Heart left ventricle (tissue), 16 donors: ENCODE measurements around the gene PRR35. TPM values are rescaled to one million over a fixed set of nuclear protein-coding genes. Genes with fewer than 3 reads are reported as not detected.

Source experiments
- ATAC-seq, 4 donors: fragments of 200-7000 bp; cut with Tn5 transposase; one replicate each; pipeline ENCODE4 v1.9.1; 2020 to 2022; ENCODE audit warnings: moderate library complexity in 4 of 4, mild to moderate bottlenecking in 3 of 4, moderate number of reproducible peaks in 1 of 4
- DNase-seq, 5 donors: peaks; one replicate each; pipeline ENCODE4 v3.0.0-alpha.2; 2020
- H3K27ac ChIP-seq, 12 donors: fragments of 200-600 bp; sonication (generic) in 4 of 12; one replicate each; pipeline versions ENCODE4 v1.5.0 to v1.8.0; 2016 to 2022; ENCODE audit warnings: mild to moderate bottlenecking in 2 of 12
- H3K27me3 ChIP-seq, 9 donors: fragments of 200-600 bp; sonication (generic) in 2 of 9; one replicate each; pipeline versions ENCODE4 v1.5.1 to v1.8.0; 2016 to 2022; ENCODE audit warnings: mild to moderate bottlenecking in 3 of 9
- H3K36me3 ChIP-seq, 9 donors: fragments of 200-600 bp; sonication (generic) in 2 of 9; one replicate each; pipeline versions ENCODE4 v1.5.0 to v1.8.0; 2018 to 2022; ENCODE audit warnings: mild to moderate bottlenecking in 2 of 9
- H3K4me1 ChIP-seq, 12 donors: fragments of 200-600 bp; sonication (generic) in 4 of 12; one replicate each; pipeline versions ENCODE4 v1.5.0 to v1.8.0; 2016 to 2022; ENCODE audit warnings: mild to moderate bottlenecking in 3 of 12
- H3K4me3 ChIP-seq, 12 donors: fragments of 200-600 bp; sonication (generic) in 4 of 12; one replicate each; pipeline versions ENCODE4 v1.5.0 to v1.8.0; 2017 to 2022; ENCODE audit warnings: mild to moderate bottlenecking in 9 of 12, moderate library complexity in 4 of 12
- H3K9me3 ChIP-seq, 12 donors: fragments of 200-600 bp; sonication (generic) in 4 of 12; one replicate each; pipeline versions ENCODE4 v1.5.0 to v1.8.0; 2016 to 2022; ENCODE audit warnings: mild to moderate bottlenecking in 1 of 12
- POLR2A ChIP-seq, 2 donors: fragments of 450-650 bp; IDR thresholded peaks; one replicate each; pipeline ENCODE4 v1.6.1; 2017; ENCODE audit warnings: antibody characterized with exemption in 2 of 2, mild to moderate bottlenecking in 2 of 2, moderate library complexity in 2 of 2
- WGBS, 4 donors: extraction: QIAGEN DNeasy Blood & Tissue Kit in 2 of 4; methylation state at CpG; one replicate each; pipeline versions ENCODE4 v1.1.5 to v1.1.7; 2013 to 2018; 5-methylcytosine and 5-hydroxymethylcytosine counted together
- intact Hi-C, 10 donors: fragments of 100-400 bp; cut with DNase I; formaldehyde crosslinking; loops; one replicate each; pipeline versions ENCODE4 v1.11.1 to v1.14.2; 2022
- polyA plus RNA-seq, 2 donors: library from polyadenylated mRNA; stranded (reverse); fragments of 200-250 nt; gene quantifications; one replicate each; pipeline ENCODE4 v1.2.3, GENCODE V29; 2013
- total RNA-seq, 9 donors: library from RNA; depleted of rRNA in 2 of 9; stranded (reverse); fragments of >200 nt in 2 of 9; fragmentation: NEBNext Ultra II Directional in 3 of 9; extraction: Animal tissue kit (Norgen Biotek cat#: 25700) in 3 of 9; gene quantifications; one replicate each; pipeline versions ENCODE4 v1.1.0 to v1.2.4, GENCODE V29; 2016 to 2023
- TF ChIP-seq, protein P1 (sequence below), 12 donors: fragments of 200-600 bp; sonication (generic) in 4 of 12; IDR thresholded peaks; one replicate each; pipeline versions ENCODE4 v1.5.0 to v1.8.0; 2018 to 2022; ENCODE audit warnings: antibody characterized with exemption in 12 of 12, mild to moderate bottlenecking in 5 of 12
- donor health status: ischemic (EF 13 %, LVEDD 7.1; RV severe dilation, severe dysfunction).
- donor health status: healthy with polysubstance abuse.
- donor health status: DM: no; HTN: yes; CAD: no.
- donor health status: DM: no; HTN: no; CAD: no.
- donor health status: ischemic (EF 25% LVEDD 6.9; RV normal size, moderate dysfunction).
- donor health status: ischemic (EF 25% LVEDD 5.7; RV mildly dilated, moderate dysfunction).
- donor health status: healthy.
- donor health status: DM: yes; HTN: yes; CAD: no.
- donor health status: ischemic (EF 35%, LVEDD 5.7; RV mildly dilated, moderate dysfunction).
- donor health status: nonischemic (EF 11% LVEDD 7.7; RV severe dilation, severe dysfunction).
- donor health status: DM: yes; HTN: yes; CAD: no.
- donor health status: PGD.
- donor health status: ischemic (EF 29% LVEDD 5.4; RV normal size, mild dysfunction).
- donor health status: nonischemic (EF 23%, LVEDD 6.1; RV moderate dilation, normal function).

The PRR35 gene
- total and polyA plus RNA-seq, 11 donors: not detected

DNA sequence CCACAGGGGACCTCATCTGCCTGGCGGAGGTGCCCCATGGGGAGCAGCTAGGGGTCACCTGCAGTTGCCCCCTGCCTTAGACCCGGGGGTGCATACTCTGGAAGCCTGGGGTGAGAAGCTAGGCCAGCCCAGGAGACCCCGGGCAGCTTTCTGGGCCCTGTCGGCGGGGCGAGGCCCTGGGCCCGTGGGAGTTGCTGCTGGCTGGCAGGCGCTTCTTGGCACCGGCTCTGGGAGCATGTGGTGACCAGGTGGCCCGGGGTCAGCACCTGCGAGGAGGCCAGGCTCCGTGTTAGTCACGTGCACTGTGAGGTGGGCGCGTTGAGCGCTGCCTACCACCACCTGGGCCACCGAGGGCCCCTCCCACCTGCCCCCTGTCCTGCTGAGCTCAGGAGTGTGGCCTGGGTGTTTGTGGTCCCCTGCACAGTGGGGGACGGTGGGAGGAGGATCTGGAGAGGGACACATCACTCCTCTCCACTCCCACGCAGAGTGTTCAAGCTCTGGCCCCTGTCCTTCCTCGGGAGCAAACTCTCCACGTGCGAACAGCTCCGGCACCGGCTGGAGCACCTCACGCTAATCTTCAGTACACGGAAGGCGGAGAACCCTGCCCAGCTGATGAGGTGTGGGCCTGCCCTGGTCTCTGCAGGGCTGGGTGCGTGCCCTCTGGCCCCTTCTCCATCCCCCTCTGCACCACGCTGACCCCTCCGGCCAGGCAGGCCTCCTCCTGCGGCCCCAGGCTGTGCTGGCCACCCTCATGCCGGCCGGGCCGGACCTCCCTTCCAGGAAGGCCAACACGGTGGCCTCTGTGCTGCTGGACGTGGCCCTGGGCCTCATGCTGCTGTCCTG is 15.4 kb downstream of the PRR35 start:
- intact Hi-C loops: loop anchor here in 2 of 10 donors (5.0 kb wide), 2 partner anchors 52 to 87 kb away; no protein-coding TSS in a partner anchor
- no peaks in the 10 kb centered on the region for H3K27me3 ChIP-seq
- H3K36me3 ChIP-seq: peaks cover 0 to 25% (median 17%) of the 10 kb centered on the region in 9 donors
- 88 to 94% (median 92%) methylated on average over 23 to 36 of the region's 36 CpGs for WGBS, 4 donors
- no peak overlapping the region for H3K27ac ChIP-seq
- no peaks in the 10 kb centered on the region for H3K9me3 ChIP-seq
- peak in 1 of 5 donors; percentile 62 for DNase-seq
- H3K4me1 ChIP-seq: peaks cover 0 to 11% (median 3%) of the 10 kb centered on the region in 12 donors
- ATAC-seq: no peak
- TF ChIP-seq, protein P1, sequence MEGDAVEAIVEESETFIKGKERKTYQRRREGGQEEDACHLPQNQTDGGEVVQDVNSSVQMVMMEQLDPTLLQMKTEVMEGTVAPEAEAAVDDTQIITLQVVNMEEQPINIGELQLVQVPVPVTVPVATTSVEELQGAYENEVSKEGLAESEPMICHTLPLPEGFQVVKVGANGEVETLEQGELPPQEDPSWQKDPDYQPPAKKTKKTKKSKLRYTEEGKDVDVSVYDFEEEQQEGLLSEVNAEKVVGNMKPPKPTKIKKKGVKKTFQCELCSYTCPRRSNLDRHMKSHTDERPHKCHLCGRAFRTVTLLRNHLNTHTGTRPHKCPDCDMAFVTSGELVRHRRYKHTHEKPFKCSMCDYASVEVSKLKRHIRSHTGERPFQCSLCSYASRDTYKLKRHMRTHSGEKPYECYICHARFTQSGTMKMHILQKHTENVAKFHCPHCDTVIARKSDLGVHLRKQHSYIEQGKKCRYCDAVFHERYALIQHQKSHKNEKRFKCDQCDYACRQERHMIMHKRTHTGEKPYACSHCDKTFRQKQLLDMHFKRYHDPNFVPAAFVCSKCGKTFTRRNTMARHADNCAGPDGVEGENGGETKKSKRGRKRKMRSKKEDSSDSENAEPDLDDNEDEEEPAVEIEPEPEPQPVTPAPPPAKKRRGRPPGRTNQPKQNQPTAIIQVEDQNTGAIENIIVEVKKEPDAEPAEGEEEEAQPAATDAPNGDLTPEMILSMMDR (IDR thresholded peaks at IDR 0.05): no peak
- no peak for TF ChIP-seq POLR2A (IDR thresholded peaks at IDR 0.05)
- H3K4me3 ChIP-seq: no peak overlapping the region

DNA sequence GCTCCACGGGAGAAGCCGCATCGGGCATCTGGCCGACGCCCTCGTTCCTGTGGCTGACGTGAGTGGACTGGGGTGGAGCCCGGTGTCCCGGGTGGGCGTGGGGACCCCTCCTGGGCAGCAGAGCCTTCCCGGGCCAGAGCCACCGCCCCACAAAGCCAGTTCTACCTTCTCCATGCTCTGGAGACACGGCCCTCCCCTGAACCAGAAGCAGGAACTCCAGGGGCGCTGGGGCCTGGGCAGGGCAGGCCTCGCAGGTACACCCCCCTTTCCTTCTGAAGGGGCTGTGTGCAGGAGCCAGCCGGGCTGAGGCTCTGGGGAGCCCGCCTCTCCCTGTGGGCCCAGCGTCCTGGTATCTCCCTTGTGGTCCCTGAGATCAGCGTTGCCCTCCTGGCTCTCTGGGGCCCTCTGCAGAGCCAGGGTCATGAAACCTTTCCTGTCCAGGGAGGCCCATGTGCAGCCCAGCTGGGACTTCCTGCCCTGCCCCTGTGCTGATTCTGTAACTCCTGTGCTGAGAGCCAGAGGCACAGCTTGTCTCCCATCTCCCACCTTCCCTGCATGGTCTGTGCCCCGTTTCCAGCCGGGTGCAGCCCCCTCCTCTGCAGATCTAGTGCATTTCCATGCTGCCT is 16.1 kb downstream of the PRR35 start:
- no peak for TF ChIP-seq POLR2A (IDR thresholded peaks at IDR 0.05)
- TF ChIP-seq, protein P1 (IDR thresholded peaks at IDR 0.05): no peak

DNA sequence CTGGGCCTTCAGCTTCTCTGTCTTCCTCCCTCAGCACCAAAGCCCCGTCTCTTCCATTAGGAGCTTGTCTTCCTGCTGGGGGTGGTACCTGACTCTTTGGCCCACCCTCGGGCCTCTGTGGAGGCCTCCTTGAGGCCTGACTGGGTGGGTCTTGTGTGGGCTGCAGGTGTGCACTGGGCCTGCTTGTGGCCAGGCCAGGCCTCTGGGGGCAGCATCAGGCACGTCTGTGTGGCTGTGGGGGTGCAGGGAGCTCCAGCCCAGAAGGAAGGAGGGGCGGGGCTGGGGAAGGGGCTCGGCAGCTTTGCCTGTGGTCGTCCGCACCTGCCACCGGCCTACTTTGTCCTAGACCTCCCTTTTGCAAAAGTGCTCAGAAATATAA is 16.6 kb downstream of the PRR35 start:
- Histone ChIP-seq H3K27me3 (no peaks in the 10 kb centered on the region), H3K27ac (no peak overlapping the region), H3K36me3 (peaks cover 0 to 31% (median 17%) of the 10 kb centered on the region in 9 donors), H3K9me3 (no peaks in the 10 kb centered on the region), H3K4me3 (no peak overlapping the region), H3K4me1 (peaks cover 0 to 9% (median 0%) of the 10 kb centered on the region in 12 donors)
- ATAC-seq: no peak
- no peak for DNase-seq
- no peak for TF ChIP-seq POLR2A (IDR thresholded peaks at IDR 0.05)
- TF ChIP-seq, protein P1 (IDR thresholded peaks at IDR 0.05): no peak
- 75 to 85% (median 82%) methylated on average over 8 of the region's 8 CpGs for WGBS, 4 donors
- intact Hi-C loops: loop anchor here in 2 of 10 donors (5.0 kb wide), 2 partner anchors 50 to 85 kb away; no protein-coding TSS in a partner anchor

More for the DNA sequence above, 16.1 kb downstream of the PRR35 start:
- H3K36me3 ChIP-seq: peaks cover 0 to 31% (median 17%) of the 10 kb centered on the region in 9 donors
- ATAC-seq (no peak), DNase-seq (no peak)
- H3K4me3 ChIP-seq: no peak overlapping the region
- H3K27me3 ChIP-seq: no peaks in the 10 kb centered on the region
- intact Hi-C loops: loop anchor here in 2 of 10 donors (5.0 kb wide), 2 partner anchors 51 to 86 kb away; no protein-coding TSS in a partner anchor
- H3K27ac ChIP-seq: no peak overlapping the region
- 70 to 85% (median 81%) methylated on average over 6 to 21 of the region's 21 CpGs for WGBS, 4 donors
- H3K9me3 ChIP-seq: no peaks in the 10 kb centered on the region
- peaks cover 0 to 9% (median 0%) of the 10 kb centered on the region in 12 donors for H3K4me1 ChIP-seq

DNA sequence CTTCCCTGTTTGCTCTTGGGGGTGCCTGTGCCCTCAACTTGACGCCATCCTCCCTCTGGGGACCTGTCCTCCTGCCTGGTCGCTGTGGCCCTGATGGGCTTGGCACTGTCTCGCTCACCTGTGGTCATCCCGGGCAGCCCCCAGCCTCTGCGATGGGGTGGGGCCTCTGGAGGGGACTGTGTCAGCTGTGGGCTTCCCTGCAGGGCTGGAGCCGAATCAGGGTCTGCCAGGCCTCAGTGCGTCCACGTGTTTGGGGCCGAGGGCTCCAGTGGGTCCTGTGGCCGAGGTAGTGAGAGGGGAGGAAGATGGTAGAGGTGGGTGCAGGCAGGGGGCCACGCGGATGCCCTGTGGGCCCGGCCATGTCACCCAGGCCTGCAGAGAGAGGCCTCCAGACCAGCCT is 17.6 kb downstream of the PRR35 start:
- Histone ChIP-seq H3K4me1 (peaks cover 0 to 9% (median 0%) of the 10 kb centered on the region in 12 donors), H3K9me3 (no peaks in the 10 kb centered on the region), H3K36me3 (peaks cover 0 to 31% (median 17%) of the 10 kb centered on the region in 9 donors), H3K27ac (no peak overlapping the region), H3K27me3 (no peaks in the 10 kb centered on the region), H3K4me3 (no peak overlapping the region)
- intact Hi-C loops: loop anchor here in 3 of 10 donors (2.0 to 5.0 kb wide), 3 partner anchors 50 to 85 kb away; no protein-coding TSS in a partner anchor
- 93 to 98% (median 96%) methylated on average over 9 to 13 of the region's 13 CpGs for WGBS, 4 donors
- peak in 1 of 5 donors; percentile 55 for DNase-seq
- no peak for TF ChIP-seq POLR2A (IDR thresholded peaks at IDR 0.05)
- TF ChIP-seq, protein P1 (IDR thresholded peaks at IDR 0.05): no peak
- no peak for ATAC-seq
